NCI-H748 (cell line): ENCODE results near the gene HOXA10.

Experiments used
- DNase-seq: peaks from one replicate; lab custom pipeline; 2025; ENCODE audit not compliant: unreplicated experiment; lab: John Stamatoyannopoulos, UW

HOXA10 gene

GRCh38 chr7:27146491-27147198 lies 27.5 kb downstream of the HOXA10 start:
- DNase-seq = peak; percentile 27

DNA sequence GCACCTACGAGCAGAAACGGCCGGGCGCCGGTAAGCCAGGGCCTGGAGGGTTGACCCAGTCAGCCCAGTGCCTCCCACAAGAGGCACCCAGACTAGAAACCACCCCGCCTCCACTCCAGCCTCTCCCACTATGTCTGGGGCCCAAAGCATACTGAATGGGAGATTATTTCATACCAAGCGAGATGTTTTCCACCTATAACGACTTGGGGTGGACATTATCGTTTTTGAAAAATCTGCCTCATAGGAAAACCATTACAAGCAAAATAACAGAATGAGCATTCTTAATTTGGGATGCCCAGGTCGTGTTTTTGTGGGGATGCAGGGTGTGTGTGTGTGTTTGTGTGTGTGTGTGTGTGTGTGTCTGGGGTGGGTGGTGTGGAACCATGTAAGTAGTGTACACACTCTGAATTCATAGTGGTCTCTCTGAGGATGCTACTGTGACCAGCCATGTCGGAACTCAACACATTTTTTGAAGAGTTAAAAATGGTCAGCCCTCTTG lies 28.2 kb downstream of the HOXA10 start:
- DNase-seq = no peak

- DNase-seq = no peak
Measured at GRCh38 chr7:27145165-27145913, 28.8 kb downstream of the HOXA10 start.

DNA sequence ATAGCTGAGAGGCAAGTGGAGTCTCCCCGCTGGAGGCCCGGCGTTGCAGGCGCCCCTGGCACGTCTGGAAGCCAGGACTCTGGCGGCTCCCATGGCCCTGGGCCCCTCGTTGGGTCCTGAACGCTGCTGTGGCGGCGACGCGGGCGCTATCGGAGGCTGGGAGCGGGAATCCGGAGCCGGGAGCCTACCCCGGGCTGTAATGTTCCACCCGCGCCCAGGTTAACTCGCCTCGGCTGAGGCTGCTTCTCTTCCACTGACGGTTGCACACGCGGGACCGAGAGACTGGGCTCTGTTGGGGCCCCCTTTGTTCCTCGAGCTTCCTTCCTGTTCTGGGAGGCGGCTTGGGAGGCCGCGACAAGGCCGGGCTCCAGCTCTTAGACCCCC lies 29.3 kb downstream of the HOXA10 start:
- peak; percentile 4 for DNase-seq

DNA sequence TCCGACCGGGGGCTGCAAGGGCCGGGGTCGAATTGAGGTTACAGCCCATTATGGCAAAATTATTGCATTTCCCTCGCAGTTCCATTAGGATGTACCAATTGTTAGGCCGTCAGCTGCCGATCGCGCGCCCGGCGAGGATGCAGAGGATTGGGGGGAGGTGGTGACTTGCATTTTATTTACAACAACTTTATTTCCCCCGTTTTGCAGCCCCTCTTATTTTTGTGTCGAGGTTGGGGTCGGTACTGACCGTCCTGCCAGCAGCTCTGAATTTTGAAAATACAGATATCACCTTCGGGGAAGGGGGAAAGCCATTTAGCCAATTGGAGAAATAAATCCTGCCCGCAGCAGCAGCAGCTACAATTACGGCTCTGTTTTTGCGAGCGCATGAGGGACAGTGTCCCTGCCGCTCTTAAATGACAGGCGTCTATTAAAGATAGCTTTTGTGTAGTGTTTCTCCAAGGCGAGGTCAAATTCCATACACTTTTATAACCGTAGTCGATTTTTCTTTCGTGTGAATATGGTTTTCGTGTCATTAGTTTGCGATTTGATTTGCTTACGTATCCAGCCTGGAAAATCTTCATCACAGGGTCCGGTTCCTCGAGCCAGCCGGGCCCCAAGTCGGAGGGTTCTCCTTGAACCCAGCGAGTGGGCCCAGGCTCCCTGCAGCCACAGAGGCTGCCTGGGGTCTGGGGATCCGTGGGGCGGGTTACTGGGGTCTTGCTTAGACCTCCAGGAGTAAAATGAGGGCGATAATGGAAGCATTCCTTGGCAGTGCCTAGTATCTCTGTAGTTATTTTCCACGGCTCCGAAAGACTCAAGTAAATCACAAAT lies 30.0 kb downstream of the HOXA10 start:
- no peak for DNase-seq

- DNase-seq = peak; percentile 95
Measured at GRCh38 chr7:27143023-27143949, 30.8 kb downstream of the HOXA10 start, which contains the start of gene HOXA5. HOXA5 (minus strand) TSS chr7:27143681; CDS start chr7:27143607, 74 bp downstream.

- DNase-seq = peak; percentile 54
Measured at GRCh38 chr7:27142580-27143022, 31.5 kb downstream of the HOXA10 start.

DNA sequence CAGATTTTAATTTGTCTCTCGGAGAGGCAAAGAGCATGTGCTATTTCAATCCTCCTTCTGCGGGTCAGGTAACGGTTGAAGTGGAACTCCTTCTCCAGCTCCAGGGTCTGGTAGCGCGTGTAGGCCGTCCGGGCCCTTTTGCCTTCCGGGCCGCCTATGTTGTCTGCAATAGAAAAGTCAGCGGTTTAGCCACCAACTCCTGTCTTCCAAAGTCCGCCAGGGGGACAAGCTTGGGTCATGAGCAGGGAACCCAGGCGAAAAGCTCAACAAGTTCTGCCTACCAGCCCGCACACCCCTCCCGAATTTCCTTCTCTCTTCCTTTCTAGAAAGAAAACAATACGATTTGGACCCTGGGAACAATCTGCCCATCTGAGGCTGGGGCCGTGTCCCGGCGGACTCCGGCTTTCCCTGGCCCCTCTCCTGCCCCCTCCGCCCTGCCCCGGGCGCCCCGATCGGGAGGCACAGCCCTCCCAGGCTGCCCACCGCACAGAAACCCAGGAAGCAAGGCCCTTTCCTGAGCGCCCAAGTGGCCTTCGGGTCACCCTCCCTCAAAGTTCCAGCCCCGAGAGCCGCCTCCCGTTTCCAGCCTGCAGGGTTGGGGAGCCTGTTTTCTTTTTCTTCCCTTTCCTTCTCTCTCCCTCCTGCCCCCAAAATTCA lies 32.1 kb downstream of the HOXA10 start:
- DNase-seq = peak; percentile 16

- DNase-seq = no peak
Measured at GRCh38 chr7:27141137-27141922, 32.8 kb downstream of the HOXA10 start.

DNA sequence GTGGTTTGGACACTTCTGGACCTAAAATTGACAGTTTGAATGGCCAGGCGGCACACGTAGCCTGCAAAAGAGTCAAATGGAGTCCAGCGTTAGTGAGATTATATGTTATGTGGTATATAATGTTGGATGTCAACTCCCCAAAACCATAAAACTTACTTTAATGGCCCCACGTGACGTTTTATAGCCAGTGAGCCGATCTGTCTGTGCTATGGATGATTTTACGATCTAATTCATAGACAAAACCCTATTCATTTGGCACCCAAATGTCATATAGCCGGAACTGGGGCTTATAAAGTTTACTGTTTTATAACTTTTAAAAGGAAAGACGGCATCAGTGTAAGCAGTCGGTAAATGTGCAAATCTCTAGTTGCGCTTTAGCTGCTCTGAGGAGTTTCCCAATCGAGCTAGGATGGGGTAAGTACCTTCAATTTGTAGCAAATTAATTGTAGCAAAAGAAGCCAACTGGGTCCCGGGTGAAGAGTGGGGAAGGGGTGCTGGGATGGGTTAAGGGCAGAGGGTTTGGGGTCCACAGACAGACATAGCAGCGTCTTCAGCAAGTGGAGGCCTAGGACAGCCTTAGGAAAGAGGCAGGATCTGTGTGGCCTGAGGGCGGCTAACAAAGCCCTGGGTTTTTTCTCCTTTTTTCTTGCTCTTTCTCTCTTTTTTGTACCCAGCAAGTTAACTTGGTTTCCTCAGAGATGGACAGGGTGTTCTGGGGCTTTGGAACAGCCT lies 33.8 kb downstream of the HOXA10 start:
- DNase-seq = no peak

- no peak for DNase-seq
Measured at GRCh38 chr7:27139334-27140125, 34.6 kb downstream of the HOXA10 start.

GRCh38 chr7:27138985-27139333 lies 35.2 kb downstream of the HOXA10 start:
- DNase-seq = no peak

DNA sequence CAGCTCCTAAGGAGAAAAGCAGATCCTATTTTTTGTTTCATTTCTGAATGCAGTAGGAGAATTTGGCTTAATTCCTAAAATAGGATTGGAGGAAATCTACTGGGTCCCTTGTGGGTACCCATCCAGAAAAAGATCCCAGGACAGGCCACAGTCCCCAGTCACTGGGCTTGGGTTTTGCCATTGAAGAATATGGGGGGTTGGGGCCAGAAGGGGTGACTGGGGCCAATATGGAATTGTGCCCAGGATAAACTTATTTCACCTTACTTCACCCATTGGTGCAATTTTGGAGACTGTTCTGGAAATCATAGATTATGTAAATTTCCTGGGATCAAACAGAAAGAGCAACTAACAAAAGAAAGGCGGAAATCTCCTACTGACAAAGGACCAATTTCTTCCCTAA lies 35.6 kb downstream of the HOXA10 start:
- DNase-seq = no peak

DNA sequence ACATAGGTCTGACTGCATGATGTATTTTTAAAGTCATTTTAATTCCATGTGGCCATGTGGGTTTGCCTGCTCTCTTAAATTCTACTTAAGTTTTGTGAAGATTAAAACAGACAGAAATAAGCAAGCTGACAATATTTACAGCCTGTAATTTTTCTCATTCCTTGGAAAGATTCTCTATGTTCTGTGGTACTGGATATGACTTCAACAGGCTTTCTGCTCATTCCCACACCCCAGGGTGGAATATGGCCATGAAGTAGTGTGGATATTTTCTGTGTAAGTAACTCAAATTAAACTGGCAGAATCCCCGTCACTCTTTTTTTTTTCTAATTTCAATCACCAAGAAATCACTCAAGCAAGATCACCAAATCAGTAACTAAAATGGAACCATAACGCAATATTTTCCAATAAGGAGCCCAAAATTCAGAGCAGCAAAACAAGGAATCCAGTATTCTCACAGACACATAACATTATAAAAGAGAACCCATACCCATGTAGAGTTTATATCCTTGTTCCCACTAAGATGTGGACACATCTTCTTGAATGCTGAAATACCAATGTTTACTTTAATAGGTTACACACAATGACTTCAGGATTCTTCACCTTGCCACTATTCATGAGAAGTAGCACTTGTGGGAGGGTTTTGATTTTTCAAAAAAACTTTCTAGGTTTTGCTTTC lies 36.3 kb downstream of the HOXA10 start:
- no peak for DNase-seq

DNA sequence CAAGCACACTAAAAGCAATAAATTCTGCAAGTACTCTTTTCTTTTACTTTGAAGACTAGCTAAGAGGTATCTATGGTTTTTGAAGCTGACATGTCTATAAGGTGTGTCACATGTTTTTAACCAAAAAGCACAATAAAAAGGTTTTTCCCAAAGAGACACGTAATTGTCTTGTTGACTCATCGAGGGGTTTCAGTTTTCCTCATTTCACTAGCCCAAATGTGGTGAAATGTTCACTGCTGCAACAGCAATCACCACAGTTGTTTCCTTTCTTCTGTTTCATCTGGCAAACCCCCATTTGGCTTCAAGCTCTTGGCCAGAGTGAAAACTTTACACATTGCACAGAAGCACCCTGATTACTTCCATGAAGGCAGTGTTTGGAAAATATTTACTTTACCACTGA lies 39.7 kb downstream of the HOXA10 start:
- DNase-seq = no peak

DNA sequence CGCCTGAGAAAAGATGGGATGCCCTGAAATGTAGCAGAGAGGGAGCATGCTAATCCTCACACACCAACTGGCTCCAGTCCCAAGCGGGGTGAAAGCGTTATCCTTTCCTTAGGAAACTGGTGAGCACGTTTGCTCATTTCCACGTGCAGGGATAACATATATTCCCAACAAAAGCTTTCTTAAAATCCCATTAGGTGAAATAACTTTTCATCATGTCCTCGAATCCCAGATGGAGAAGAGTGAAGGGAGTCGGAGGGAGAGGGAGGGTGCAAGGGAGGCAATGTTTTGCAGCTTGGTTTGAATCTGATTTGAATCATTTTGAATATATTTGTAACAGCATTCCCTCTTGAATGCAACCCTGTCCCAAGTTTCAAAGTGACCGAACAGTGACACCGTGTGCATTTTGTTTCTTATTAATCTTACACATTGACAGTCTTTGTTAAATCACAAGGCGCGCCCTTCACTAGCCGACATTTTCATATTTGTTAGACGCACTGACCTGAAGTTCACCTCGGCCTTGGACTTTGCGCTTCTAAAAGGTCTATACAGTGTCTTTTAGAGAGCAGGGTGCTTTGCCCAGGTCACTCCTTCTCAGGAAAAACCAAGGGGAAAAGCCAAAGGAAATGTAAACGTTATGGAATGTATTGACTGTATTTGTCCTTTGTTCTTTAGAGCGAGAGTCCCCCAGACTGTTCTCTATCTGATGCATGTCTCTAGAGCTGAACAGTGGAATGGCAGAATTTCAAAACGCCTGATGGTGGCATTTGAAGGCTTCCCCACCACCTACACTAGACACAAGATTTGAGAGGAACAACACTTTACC lies 40.5 kb downstream of the HOXA10 start:
- no peak for DNase-seq
